ENCODE measurements around the gene FGF8.

FGF8 gene

GRCh38 chr10:101744267-101744666, 31.6 kb downstream of the FGF8 start:
- no peaks in the 10 kb centered on the region for H3K36me3 ChIP-seq (ENCODE audit: control insufficient read depth, low read length)
- no peaks in the 10 kb centered on the region for H3K9me2 ChIP-seq (replicated peaks; ENCODE audit: control insufficient read depth, low read length)
- no peak overlapping the region for H3K4me3 ChIP-seq (ENCODE audit: low read length)
- no peaks in the 10 kb centered on the region for H3K79me2 ChIP-seq (ENCODE audit: control insufficient read depth, low read length)
- H3K27me3 ChIP-seq (ENCODE audit: control insufficient read depth, low read length): peaks cover 2% of the 10 kb centered on the region; the same call in 1 of the 2 replicates
- H4K20me1 ChIP-seq (ENCODE audit: control insufficient read depth, insufficient read depth, low read depth, low read length): no peaks in the 10 kb centered on the region
- no peak overlapping the region for H3K27ac ChIP-seq (ENCODE audit: low read depth, low read length)
- H3F3A ChIP-seq (ENCODE audit: control insufficient read depth, insufficient read depth): no peaks in the 10 kb centered on the region
- no peaks in the 10 kb centered on the region for H3K9me3 ChIP-seq (ENCODE audit: control insufficient read depth, insufficient read depth, low read length)
- no peak overlapping the region for H3K4me2 ChIP-seq (ENCODE audit: low read length)
- no peaks in the 10 kb centered on the region for H3K4me1 ChIP-seq (ENCODE audit: control insufficient read depth, low read length)
- TF ChIP-seq CTCF (IDR thresholded peaks at IDR 0.05; ENCODE audit: low read depth, low read length, poor library complexity, severe bottlenecking) (no peak), EZH2phosphoT487 (IDR thresholded peaks at IDR 0.05; ENCODE audit: borderline replicate concordance, low read length) (no peak)

GRCh38 chr10:101741938-101742337, 34.0 kb downstream of the FGF8 start:
- TF ChIP-seq CTCF (IDR thresholded peaks at IDR 0.05; ENCODE audit: low read depth, low read length, poor library complexity, severe bottlenecking) (no peak), EZH2phosphoT487 (IDR thresholded peaks at IDR 0.05; ENCODE audit: borderline replicate concordance, low read length) (no peak)
- H3K9me3 ChIP-seq (ENCODE audit: control insufficient read depth, insufficient read depth, low read length): no peaks in the 10 kb centered on the region
- no peak overlapping the region for H3K27ac ChIP-seq (ENCODE audit: low read depth, low read length)

GRCh38 chr10:101736666-101737065, 39.2 kb downstream of the FGF8 start:
- H3K27me3 ChIP-seq (ENCODE audit: control insufficient read depth, low read length): peaks cover 14% of the 10 kb centered on the region
- H3K4me2 ChIP-seq (ENCODE audit: low read length): no peak overlapping the region
- TF ChIP-seq CTCF (IDR thresholded peaks at IDR 0.05; ENCODE audit: low read depth, low read length, poor library complexity, severe bottlenecking) (no peak), EZH2phosphoT487 (IDR thresholded peaks at IDR 0.05; ENCODE audit: borderline replicate concordance, low read length) (no peak)
- no peaks in the 10 kb centered on the region for H3K79me2 ChIP-seq (ENCODE audit: control insufficient read depth, low read length)
- H4K20me1 ChIP-seq (ENCODE audit: control insufficient read depth, insufficient read depth, low read depth, low read length): no peaks in the 10 kb centered on the region
- H3K9me2 ChIP-seq (replicated peaks; ENCODE audit: control insufficient read depth, low read length): no peaks in the 10 kb centered on the region
- H3F3A ChIP-seq (ENCODE audit: control insufficient read depth, insufficient read depth): no peaks in the 10 kb centered on the region
- no peak overlapping the region for H3K4me3 ChIP-seq (ENCODE audit: low read length)
- no peaks in the 10 kb centered on the region for H3K9me3 ChIP-seq (ENCODE audit: control insufficient read depth, insufficient read depth, low read length)
- no peaks in the 10 kb centered on the region for H3K4me1 ChIP-seq (ENCODE audit: control insufficient read depth, low read length)
- no peak overlapping the region for H3K27ac ChIP-seq (ENCODE audit: low read depth, low read length)
- H3K36me3 ChIP-seq (ENCODE audit: control insufficient read depth, low read length): no peaks in the 10 kb centered on the region

More at GRCh38 chr10:101741938-101742337, 34.0 kb downstream of the FGF8 start:
- H3K9me2 ChIP-seq (replicated peaks; ENCODE audit: control insufficient read depth, low read length): no peaks in the 10 kb centered on the region
- no peaks in the 10 kb centered on the region for H3F3A ChIP-seq (ENCODE audit: control insufficient read depth, insufficient read depth)
- H3K36me3 ChIP-seq (ENCODE audit: control insufficient read depth, low read length): no peaks in the 10 kb centered on the region
- H4K20me1 ChIP-seq (ENCODE audit: control insufficient read depth, insufficient read depth, low read depth, low read length): no peaks in the 10 kb centered on the region
- no peaks in the 10 kb centered on the region for H3K4me1 ChIP-seq (ENCODE audit: control insufficient read depth, low read length)
- H3K4me3 ChIP-seq (ENCODE audit: low read length): no peak overlapping the region
- peaks cover 2% of the 10 kb centered on the region; the same call in 1 of the 2 replicates for H3K27me3 ChIP-seq (ENCODE audit: control insufficient read depth, low read length)
- no peaks in the 10 kb centered on the region for H3K79me2 ChIP-seq (ENCODE audit: control insufficient read depth, low read length)
- H3K4me2 ChIP-seq (ENCODE audit: low read length): no peak overlapping the region
